Measurements from ENCODE around the gene TSPO2.

GRCh38 chr6:41064841-41065240 lies 22.6 kb downstream of the TSPO2 start:
- TF ChIP-seq, protein P1, sequence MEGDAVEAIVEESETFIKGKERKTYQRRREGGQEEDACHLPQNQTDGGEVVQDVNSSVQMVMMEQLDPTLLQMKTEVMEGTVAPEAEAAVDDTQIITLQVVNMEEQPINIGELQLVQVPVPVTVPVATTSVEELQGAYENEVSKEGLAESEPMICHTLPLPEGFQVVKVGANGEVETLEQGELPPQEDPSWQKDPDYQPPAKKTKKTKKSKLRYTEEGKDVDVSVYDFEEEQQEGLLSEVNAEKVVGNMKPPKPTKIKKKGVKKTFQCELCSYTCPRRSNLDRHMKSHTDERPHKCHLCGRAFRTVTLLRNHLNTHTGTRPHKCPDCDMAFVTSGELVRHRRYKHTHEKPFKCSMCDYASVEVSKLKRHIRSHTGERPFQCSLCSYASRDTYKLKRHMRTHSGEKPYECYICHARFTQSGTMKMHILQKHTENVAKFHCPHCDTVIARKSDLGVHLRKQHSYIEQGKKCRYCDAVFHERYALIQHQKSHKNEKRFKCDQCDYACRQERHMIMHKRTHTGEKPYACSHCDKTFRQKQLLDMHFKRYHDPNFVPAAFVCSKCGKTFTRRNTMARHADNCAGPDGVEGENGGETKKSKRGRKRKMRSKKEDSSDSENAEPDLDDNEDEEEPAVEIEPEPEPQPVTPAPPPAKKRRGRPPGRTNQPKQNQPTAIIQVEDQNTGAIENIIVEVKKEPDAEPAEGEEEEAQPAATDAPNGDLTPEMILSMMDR (IDR thresholded peaks at IDR 0.05) = no peak
- TF ChIP-seq POLR2A (IDR thresholded peaks at IDR 0.05) = no peak

Data from upper lobe of left lung (tissue), 4 donors.